ENCODE measurements around the gene ZNF331.

The ZNF331 gene

GRCh38 chr19:53626976-53627375 is 89.0 kb downstream of the ZNF331 start:
- no peak for DNase-seq (ENCODE audit: low read depth in 2 of 2)
